ENCODE results near the gene TNRC6B. TPM values are rescaled to one million over a fixed set of nuclear protein-coding genes. Genes with fewer than 3 reads are reported as not detected.
A peak's percentile ranks its signal among the peaks of the same experiment; 100 is the strongest.
"Not testable (repeated sequence)": the region's sequence is repeated elsewhere in the genome, so short reads cannot be mapped to it uniquely, and the experiment has no call there.

Gene TNRC6B
- total RNA-seq, 1 donor from 2014 or later: 24.5 TPM

DNA sequence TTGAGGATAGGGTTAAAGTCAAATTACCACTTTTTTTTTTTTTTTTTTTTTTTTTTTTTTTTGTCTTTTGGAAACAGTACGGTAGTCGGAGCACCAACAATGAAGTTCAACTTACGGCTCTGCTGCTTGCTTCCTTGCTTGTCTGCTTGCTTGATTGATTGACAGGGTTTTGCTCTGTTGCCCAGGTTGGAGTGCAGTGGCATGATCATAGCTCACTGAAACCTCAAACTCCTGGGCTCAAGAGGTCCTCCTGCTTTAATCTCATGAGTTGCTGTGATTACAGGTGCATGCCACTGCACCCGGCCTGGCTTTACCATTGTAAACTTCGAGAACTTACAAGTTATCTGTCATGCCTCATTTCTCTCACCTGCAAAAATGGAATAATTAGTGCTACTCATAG is 198.4 kb downstream of the TNRC6B start:
- no peak for DNase-seq

- DNase-seq: no peak
Observed at GRCh38 chr22:40377931-40378330, 200.2 kb downstream of the TNRC6B start.

- DNase-seq: not testable (repeated sequence)
Observed at GRCh38 chr22:40378448-40378847, 200.7 kb downstream of the TNRC6B start.

DNA sequence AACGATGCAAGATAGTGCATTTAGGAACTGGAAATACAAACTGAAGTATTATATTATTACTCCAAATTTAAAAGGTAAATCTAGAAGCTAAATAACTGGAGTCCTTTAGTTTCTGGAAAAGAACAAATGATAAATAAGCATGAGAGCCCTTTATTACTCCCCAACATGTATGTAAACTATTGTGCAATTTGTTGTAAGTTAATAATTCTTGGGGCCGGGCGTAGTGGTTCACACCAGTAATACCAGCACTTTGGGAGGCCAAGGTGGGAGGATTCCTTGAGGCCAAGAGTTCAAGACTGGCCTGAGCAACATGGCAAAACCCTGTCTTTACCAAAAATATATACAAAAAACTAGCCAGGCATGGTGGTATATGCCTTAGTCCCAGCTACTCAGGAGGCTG is 203.7 kb downstream of the TNRC6B start:
- no peak for DNase-seq

DNA sequence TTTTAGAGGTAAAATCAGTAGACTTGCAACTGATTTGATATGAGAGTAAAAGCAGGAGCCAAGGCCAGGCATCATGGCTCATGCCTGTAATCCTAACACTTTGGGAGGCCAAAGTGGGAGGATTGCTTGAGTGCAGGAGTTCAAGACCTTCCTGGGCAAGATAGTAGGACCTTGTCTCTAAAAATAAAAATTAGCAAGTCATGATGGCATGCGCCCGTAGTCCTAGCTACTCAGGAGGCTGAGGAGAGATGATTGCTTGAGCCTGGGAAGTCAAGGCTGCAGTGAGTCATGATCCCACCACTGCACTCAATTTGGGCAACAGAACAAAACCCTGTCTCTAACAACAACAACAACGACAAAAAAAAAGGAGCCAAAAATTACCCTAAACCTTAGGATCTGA is 206.2 kb downstream of the TNRC6B start:
- DNase-seq: no peak

DNA sequence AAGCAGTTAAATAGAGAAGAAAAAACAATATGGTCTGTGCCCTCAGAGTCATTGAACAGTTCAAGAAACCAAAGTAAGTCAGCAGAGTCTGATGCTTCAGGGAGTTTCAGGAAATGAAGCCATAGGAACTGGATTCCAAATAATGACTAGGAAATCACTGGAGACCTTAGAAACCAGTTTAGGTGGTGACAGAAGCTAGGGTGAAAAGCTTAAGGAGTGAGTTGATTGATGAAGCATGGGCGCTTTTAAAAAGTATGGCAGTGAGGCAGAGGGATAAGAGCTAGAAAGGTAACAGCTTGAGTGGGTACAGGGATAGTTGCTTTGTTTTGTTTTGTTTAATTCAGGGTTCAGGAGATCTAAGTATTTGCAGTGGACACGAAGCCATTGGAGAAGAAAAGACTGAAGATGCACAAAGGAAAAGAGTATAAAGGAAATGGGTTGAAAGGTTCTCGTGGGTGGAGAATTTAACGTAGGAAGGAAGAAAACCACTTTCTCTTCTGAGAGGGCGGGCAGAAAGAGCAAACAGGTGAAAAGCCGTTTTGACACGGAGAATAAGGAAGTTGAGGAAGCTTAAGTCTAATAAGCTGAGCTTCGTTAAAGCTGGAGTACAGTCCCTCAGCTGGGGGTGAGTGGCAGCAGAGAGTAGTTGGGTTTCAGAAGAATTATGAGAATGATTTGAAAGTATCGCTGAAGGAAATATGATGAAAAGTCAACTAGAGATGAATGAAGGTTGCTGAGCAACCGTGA is 207.5 kb downstream of the TNRC6B start:
- DNase-seq: peak; percentile 56

Other genes with a start within 250 kb of the TNRC6B start
- not detected in 2 replicates for gene TMA7B, start 217.5 kb upstream of the TNRC6B start, total RNA-seq
- gene FAM83F, start 183.0 kb upstream of the TNRC6B start, total RNA-seq: under 0.01 TPM in 2 replicates
- 158 and 217 TPM in 2 replicates for gene ADSL, start 168.6 kb downstream of the TNRC6B start, total RNA-seq
- 50.4 and 72.5 TPM in 2 replicates for gene SGSM3, start 192.7 kb downstream of the TNRC6B start, total RNA-seq